CD4-positive, alpha-beta T cell treated with Interleukin-15 for 1 hour (primary cell): Measurements from ENCODE around the gene PCNT.

ENCODE experiments used
- DNase-seq: peaks from one replicate; pipeline ENCODE4 v3.0.0-alpha.2; 2020

PCNT gene, protein sequence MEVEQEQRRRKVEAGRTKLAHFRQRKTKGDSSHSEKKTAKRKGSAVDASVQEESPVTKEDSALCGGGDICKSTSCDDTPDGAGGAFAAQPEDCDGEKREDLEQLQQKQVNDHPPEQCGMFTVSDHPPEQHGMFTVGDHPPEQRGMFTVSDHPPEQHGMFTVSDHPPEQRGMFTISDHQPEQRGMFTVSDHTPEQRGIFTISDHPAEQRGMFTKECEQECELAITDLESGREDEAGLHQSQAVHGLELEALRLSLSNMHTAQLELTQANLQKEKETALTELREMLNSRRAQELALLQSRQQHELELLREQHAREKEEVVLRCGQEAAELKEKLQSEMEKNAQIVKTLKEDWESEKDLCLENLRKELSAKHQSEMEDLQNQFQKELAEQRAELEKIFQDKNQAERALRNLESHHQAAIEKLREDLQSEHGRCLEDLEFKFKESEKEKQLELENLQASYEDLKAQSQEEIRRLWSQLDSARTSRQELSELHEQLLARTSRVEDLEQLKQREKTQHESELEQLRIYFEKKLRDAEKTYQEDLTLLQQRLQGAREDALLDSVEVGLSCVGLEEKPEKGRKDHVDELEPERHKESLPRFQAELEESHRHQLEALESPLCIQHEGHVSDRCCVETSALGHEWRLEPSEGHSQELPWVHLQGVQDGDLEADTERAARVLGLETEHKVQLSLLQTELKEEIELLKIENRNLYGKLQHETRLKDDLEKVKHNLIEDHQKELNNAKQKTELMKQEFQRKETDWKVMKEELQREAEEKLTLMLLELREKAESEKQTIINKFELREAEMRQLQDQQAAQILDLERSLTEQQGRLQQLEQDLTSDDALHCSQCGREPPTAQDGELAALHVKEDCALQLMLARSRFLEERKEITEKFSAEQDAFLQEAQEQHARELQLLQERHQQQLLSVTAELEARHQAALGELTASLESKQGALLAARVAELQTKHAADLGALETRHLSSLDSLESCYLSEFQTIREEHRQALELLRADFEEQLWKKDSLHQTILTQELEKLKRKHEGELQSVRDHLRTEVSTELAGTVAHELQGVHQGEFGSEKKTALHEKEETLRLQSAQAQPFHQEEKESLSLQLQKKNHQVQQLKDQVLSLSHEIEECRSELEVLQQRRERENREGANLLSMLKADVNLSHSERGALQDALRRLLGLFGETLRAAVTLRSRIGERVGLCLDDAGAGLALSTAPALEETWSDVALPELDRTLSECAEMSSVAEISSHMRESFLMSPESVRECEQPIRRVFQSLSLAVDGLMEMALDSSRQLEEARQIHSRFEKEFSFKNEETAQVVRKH (N-terminal part only)

DNA sequence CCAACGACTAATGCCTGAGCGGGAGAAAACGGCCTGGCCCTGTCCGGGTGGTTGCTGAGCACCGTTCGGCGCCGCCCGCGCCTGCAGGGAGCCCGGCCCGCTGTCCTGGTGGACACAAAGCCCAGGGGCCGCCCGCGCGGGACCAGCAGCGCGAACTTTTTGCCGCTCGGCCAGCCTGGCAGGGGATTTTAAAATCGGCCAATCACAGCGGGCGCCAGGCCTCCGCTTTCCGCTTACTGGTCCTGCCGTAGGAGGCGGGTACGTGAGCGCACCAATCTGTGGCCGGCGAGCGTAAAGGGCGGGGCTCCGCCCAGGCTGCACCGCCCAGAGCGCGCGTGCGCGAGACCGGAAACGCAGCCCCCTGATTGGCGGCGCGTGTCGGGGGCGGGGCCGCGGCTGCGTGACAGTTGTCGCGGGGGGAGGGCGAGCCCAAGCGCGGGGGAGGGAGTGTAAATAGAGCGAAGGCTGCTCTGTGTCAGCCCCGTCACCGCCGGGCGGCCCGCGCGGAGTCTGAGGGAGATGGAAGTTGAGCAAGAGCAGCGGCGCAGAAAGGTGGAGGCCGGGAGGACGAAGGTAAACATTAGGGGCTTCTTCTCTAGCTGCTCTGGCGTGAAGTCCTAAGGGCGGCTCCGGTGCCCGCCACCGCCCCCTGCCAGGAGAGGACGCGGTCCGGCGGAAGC, at the start of gene PCNT, which contains the start of gene C21orf58:
TSS of gene PCNT (plus strand) at position 447 of the 680 bp plus-strand sequence. CDS start at position 520, 73 bp downstream.
TSS of gene C21orf58 (minus strand) at position 161 of the 680 bp plus-strand sequence. CDS start 1,132 bp downstream, outside the sequence.
- peak; percentile 98 for DNase-seq

GRCh38 chr21:46274797-46275390, 49.1 kb upstream of the PCNT start:
- DNase-seq, result no peak

GRCh38 chr21:46284077-46284644, 39.8 kb upstream of the PCNT start:
- no peak for DNase-seq

DNA sequence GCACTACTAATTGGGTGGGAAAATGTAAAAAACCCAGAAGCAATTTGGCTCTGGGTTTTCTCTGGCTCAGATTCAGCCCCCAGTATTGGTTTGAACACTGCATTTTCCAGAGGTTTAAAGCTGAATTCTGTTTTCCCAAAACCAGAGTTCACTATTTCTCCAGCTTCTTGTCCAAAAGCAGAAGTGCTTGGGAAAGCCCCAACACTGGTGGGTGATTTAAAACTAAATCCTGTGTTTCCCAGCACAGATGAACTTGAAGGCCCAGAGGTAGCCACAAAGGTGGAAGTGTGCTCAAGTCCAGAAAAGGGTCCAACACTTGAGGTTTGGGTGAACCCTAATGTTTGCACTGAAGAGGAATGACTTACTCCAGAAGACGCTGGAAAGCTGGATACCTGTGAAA, 39.2 kb upstream of the PCNT start:
- DNase-seq, result no peak

DNA sequence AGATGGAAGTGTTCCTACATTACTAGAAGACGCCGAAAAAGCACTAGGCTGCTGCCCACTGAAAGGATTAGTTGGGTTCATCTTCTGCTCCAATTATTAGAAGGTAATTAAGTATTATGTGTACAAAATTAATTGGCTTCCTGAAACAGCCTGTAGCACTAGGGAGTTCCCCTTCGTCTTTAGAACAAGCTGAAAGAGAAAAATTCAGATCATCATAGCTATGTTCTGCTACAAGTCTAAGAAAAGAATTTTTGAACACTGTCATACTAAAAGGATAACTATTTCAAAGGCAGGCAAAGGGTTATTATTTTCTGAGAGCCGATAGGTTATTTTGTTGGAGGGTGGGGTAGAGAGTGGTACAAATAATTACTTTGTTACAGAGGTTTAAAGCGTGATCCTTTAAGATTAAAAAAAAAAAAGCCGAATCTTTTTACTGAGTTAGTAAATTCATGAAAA, 38.7 kb upstream of the PCNT start, which contains the start of gene MCM3AP:
TSS of gene MCM3AP (minus strand) at position 406 of the 456 bp plus-strand sequence. CDS start at position 81, 325 bp downstream.
- DNase-seq, result no peak

DNA sequence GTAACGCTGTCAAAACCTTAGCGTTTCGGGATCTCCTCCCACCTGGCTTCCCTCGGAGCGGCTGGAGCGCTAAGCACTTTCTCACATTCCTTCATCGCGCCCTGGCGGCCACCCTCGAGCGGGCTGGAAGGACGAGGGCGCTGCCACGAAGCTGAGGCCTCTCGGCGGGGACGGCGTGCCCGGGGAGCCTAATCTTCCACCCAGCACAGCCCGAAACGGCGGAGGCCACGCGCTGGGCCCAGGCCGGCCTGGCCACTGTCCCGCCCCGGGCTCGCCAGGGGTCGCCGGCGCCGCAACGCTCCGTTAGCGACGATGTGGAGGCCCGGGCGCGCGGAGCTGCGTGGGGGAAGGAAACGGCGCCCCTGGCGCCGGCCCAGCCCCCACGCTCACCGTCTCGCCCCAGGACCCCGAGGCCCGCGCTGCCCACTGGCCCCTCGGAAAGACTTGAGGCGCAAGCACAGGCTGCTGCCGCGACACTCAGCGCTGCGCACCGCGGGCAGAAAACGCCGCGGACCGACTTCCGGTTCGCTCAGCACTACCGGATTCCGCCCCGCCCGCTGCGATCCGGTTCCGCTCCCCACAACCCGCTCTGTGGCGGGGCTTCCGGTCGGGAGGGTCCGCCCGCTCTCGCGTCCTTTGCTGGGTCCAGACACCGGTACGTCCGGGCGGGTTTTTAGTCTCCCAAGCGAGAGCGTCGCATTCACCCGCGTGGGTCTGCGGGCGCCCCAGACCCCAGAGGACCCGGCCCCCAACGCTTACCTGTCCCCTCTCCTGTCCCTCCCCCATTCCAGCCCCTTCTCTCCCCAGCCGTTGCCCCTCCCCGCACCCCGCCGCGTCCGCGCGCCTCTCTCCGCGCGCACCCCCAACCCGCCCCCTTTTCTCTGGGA, 38.0 kb upstream of the PCNT start, which contains the start of gene YBEY:
TSS of gene YBEY (plus strand) at position 582 of the 887 bp plus-strand sequence. CDS start 572 bp downstream, outside the sequence.
- peak; percentile 83 for DNase-seq

DNA sequence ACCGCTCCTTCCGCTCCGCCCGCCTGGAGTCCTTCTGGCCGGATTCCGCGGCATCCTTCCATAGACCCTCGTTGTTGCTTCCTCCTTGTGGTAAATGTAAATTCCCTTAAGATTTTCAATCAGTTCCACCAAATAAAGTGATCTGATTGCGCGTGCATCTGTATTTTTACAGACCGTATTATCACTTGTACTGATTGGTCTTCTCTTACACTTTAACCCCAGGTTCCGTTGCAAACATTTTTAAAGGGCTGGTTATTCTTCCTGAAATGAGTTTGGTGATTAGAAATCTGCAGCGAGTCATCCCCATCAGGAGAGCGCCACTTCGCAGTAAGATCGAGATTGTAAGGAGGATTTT, 37.3 kb upstream of the PCNT start:
- no peak for DNase-seq

GRCh38 chr21:46287541-46287940, 36.4 kb upstream of the PCNT start:
- no peak for DNase-seq

DNA sequence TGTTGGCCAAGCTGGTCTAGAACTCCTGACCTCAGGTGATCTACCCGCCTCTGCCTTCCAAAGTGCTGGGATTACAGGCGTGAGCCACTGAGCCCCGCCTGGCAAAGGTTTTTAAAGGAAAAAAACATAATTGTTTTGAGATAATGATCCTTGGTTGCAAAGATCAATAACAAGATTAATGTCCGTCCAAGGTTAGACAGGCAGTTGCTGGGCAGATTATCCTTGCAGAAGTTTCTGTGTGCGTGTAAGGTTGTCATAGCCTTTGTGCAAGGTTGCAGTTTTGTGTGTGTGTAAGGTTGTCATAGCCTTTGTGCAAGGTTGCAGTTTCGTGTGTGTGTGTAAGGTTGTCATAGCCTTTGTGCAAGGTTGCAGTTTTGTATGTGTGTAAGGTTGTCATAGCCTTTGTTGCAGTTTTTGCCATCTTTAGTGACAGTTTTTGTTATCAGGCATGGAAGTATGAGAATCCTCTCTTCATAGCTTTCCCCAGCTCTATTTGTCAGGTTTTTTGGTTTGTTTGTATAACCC, 34.2 kb upstream of the PCNT start:
- DNase-seq, result no peak

DNA sequence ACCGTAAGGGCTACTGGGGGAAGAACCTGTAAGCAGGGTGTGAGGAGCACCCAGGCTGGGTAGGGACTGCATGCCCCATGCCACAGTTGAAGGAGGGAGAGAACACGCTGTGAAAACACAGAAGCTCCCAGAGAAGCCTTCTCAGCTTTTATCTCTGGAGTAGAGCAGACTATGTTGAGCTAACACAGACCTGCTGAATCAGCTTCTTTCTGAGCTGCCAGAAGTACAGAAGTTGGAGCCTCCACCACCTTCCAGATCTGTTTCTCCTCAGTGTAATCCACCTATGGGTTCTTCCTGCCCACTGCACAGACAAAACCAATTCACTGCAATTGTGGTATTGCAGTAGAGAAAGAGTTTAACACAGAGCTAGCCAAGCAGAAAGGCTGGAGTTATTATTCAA, 32.4 kb upstream of the PCNT start:
- DNase-seq, result no peak

- no peak for DNase-seq
Measured at GRCh38 chr21:46294647-46295176, 29.2 kb upstream of the PCNT start.

- DNase-seq, result no peak
Measured at GRCh38 chr21:46295177-46295770, 28.7 kb upstream of the PCNT start.

GRCh38 chr21:46295996-46296752, 27.8 kb upstream of the PCNT start:
- peak; percentile 67 for DNase-seq

DNA sequence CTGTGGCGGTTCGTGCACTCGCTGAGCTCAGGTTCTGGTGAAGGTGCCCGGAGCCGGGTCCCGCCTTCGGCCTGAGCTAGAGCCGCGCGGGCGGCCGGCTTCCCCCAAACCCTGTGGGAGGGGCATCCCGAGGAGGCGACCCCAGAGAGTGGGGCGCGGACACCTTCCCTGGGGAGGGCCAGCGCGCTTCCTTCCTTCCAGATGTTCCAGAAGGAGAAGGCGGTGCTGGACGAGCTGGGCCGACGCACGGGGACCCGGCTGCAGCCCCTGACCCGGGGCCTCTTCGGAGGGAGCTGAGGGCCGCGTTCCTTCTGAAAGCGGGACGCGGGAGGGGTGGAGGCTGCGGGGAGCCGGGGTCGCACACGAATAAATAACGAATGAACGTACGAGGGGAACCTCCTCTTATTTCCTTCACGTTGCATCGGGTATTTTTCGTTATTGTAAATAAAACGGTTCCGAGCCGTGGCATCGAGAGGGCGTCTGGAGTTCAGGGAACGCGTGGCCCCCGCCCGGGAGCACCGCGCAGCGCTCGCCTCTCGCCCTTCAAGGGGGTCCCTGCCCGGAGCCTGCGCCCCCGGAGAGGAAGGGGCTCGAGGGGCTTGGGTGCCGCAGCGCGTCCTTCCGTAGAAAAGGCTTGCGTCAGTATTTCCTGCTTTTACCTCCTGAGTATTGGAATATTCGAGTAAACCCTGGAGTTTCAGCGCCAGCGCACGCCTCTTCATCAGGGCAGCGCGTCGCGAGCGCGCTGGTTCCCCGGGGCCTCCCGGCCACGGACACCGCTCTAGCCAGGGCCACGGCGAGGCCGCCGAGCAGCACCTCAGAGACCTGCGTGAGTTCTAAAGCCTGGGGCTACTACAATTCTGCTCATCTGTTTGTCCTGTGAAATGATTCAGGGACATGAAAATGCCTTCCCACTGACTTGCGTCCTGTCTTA, 26.4 kb upstream of the PCNT start:
- no peak for DNase-seq

- DNase-seq, result no peak
Measured at GRCh38 chr21:46299167-46299566, 24.8 kb upstream of the PCNT start.

DNA sequence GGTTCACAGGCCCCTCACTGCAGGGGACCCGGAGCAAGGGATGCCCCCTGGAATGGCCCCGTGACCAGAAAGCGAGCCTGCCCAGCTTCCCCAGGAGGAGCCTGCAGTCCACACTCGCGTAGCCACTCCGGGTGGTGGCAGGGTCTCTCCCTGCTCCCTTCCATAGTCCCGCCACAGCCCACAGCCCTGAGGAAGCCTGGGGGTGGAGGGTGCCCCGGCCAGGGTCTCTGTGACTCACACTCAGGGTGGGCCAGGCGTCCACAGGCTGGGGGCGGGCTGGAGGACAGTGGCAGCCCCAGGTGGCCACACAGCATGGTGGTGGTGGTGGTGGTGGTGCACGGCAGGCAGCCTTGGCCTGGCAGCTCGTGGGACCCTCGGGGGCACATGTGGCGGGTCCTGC, 22.2 kb upstream of the PCNT start:
- DNase-seq, result no peak

GRCh38 chr21:46304437-46304836, 19.5 kb upstream of the PCNT start:
- no peak for DNase-seq
